Measurements from ENCODE around the gene AP1B1.
"Not testable (repeated sequence)": the region's sequence is repeated elsewhere in the genome, so short reads cannot be mapped to it uniquely, and the experiment has no call there.

The AP1B1 gene

DNA sequence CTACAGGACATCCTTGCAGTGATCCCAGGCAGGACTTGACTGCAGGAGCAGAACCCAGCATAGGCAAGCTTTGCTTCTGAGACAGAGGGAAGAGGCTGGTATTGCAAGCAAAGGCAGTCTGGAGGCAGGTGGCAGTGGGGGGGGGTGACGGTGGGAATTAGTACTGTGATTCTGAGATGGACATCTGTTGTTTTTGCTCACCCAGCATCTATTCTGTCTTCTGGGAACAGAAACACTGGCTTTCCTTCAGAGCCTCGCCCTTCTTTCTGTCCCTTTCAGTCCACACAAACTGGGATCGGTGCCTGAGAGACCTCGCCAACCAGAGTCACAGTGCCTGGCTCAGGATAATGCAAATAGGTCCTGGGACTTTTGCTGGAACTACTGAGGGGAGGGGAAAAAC is 41.7 kb downstream of the AP1B1 start:
- no peaks in the 10 kb centered on the region for H3K9me3 Mint-ChIP-seq (ENCODE audit: low read depth)
- H3K27me3 Mint-ChIP-seq, result no peaks in the 10 kb centered on the region
- no peak overlapping the region for H3K27ac Mint-ChIP-seq
- H3K36me3 Mint-ChIP-seq, result peaks cover 4% of the 10 kb centered on the region
- no peaks in the 10 kb centered on the region for H3K4me1 Mint-ChIP-seq (ENCODE audit: low read depth)
- H3K4me3 Mint-ChIP-seq, result no peak overlapping the region

DNA sequence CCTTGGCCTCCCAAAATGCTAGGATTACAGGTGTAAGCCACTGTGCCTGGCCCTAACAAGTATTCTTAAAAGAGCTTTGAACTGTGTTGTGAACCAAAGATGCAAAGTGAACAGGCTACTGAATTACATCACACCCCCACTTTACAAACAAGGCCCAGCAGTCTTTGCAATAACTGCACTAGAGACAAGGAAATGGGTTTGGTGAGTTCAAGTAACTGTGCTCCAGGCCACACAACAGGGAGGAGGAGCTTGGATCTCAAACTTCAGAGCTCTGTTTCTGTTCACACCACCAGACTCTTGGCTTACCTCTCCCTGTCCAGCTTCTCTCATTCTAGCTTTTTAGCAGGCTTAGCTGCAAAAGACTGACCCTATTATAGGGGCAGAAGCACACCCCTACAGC is 42.4 kb downstream of the AP1B1 start:
- Mint-ChIP-seq H3K9me3 (ENCODE audit: low read depth) (no peaks in the 10 kb centered on the region), H3K4me3 (no peak overlapping the region), H3K4me1 (ENCODE audit: low read depth) (no peaks in the 10 kb centered on the region), H3K27ac (no peak overlapping the region), H3K27me3 (no peaks in the 10 kb centered on the region), H3K36me3 (peaks cover 4% of the 10 kb centered on the region)

DNA sequence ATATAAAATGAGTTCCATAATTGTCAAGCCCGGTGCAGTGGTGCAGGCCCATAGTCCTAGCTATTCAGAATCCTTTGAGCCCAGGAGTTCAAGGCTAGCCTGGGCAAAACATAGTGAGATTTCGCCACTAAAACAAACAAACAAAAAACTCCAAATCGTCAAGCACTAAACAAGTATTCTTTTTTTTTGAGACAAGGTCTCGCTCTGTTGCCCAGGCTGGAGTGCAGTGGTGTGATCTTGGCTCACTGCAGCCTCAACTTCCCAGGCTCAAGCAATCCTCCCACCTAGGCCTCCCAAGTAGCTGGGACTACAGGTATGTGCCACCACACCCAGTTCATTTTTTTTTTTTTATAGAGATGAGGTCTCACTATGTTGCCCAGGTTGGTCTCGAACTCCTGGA is 43.5 kb downstream of the AP1B1 start:
- H3K4me1 Mint-ChIP-seq (ENCODE audit: low read depth); H3K27ac Mint-ChIP-seq; H3K4me3 Mint-ChIP-seq; H3K36me3 Mint-ChIP-seq; H3K9me3 Mint-ChIP-seq (ENCODE audit: low read depth); H3K27me3 Mint-ChIP-seq: not testable (repeated sequence)

DNA sequence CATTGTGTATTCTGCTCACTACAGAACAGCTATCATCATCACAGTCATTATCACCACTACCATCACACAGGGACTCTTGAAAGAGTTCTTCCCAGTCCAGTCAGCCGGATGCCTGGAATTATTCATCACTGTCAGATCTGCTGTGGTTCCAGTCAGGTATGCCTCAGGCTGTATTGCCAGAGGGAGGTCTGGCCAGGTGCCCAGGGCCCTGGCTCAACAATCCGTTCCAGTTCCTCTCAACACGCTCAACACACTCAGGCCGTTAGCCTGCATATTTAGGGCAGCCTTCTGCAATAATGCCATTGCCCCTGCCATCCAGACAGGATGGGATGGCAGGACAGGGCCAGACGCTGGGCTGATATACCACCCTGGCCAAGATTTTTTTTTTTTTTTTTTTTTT is 44.2 kb downstream of the AP1B1 start:
- H3K9me3 Mint-ChIP-seq (ENCODE audit: low read depth), result no peaks in the 10 kb centered on the region
- H3K4me1 Mint-ChIP-seq (ENCODE audit: low read depth), result no peaks in the 10 kb centered on the region
- H3K4me3 Mint-ChIP-seq, result no peak overlapping the region
- H3K27ac Mint-ChIP-seq, result no peak overlapping the region
- H3K27me3 Mint-ChIP-seq, result no peaks in the 10 kb centered on the region
- H3K36me3 Mint-ChIP-seq, result peaks cover 4% of the 10 kb centered on the region

DNA sequence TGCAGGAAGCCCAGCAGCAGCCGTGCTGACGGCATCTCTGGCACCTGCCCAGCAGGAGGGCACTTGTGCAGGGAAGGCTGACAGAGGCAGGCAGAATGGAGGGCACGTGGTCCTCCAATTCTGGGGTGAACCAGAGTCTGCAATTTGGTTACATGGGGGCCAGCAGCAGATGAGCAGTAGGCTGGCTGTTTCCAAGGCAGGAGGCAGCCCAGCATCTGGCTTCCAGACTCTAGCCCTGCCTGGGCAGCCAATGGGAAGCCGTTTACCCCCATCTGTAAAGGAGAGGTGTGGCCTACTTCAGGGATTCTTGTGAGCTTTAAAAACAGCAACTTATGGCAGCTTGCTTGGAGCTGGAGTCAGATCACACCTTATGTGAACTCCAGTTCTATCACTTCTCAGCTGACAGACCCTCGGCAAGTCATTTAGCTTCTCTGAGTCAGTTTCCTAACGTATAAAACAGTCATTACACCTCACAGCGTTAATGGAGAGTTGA is 45.0 kb downstream of the AP1B1 start:
- Mint-ChIP-seq H3K27me3 (no peaks in the 10 kb centered on the region), H3K4me3 (no peak overlapping the region), H3K36me3 (peaks cover 2% of the 10 kb centered on the region), H3K4me1 (ENCODE audit: low read depth) (no peaks in the 10 kb centered on the region), H3K9me3 (ENCODE audit: low read depth) (no peaks in the 10 kb centered on the region), H3K27ac (no peak overlapping the region)

DNA sequence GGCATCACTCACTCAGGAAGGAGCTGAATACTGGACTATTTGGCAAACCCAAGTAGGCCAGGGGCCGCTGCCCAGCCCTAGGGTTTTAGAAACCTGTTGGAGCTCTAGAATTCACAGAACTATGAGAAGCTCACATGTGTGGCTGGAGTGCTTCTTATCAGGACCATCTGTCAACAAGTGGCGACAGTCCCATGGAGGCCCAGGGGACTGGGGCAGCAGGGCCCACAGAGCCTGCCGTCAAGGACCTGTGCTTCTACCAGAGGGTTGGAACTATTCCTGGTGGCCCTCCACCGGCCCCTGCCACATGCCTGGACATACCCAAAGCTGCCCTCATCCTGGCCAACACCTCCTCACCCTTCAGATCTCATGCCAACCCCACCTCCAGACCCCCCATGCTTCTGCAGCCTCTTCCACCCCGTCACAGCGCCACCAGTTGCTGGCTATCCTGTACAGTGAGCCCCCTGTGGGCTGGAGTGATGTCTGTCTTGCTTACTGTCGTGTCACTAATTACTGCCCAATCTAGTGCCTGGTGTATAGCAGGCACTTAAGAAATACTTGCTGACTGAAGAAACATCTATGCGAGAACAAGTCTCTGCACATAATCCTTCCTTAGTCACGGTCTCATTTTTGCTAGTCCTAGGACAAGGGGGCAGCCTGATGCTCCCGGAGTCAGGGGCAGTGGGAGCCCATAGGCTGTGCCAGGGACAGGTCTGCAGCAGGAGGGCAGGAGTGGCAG is 45.6 kb downstream of the AP1B1 start:
- Mint-ChIP-seq H3K9me3 (ENCODE audit: low read depth) (no peaks in the 10 kb centered on the region), H3K27ac (no peak overlapping the region), H3K36me3 (peaks cover 2% of the 10 kb centered on the region), H3K4me1 (ENCODE audit: low read depth) (no peaks in the 10 kb centered on the region), H3K27me3 (no peaks in the 10 kb centered on the region), H3K4me3 (no peak overlapping the region)

DNA sequence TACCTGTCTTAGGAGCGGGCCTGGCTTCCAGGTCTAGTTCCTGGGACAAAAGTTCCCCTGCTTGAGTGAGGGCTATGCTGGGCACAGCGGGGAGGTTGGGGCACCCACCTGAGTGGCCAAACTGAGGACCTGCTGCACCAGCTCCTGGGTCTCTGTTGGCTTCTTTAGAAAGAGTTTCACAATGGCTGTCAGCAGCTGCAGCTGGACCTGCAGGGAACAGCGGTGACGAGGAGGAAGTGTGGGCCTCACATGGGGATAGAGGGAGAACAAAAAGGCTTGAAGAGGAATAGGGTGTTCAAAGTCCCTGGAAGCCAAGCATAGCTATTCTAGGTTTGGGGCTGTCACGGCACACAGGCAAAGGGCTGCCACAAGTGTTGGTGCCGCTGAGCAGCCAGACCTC is 46.2 kb downstream of the AP1B1 start:
- peaks cover 2% of the 10 kb centered on the region for H3K36me3 Mint-ChIP-seq
- no peak overlapping the region for H3K4me3 Mint-ChIP-seq
- no peaks in the 10 kb centered on the region for H3K27me3 Mint-ChIP-seq
- H3K4me1 Mint-ChIP-seq (ENCODE audit: low read depth), result no peaks in the 10 kb centered on the region
- no peaks in the 10 kb centered on the region for H3K9me3 Mint-ChIP-seq (ENCODE audit: low read depth)
- no peak overlapping the region for H3K27ac Mint-ChIP-seq

DNA sequence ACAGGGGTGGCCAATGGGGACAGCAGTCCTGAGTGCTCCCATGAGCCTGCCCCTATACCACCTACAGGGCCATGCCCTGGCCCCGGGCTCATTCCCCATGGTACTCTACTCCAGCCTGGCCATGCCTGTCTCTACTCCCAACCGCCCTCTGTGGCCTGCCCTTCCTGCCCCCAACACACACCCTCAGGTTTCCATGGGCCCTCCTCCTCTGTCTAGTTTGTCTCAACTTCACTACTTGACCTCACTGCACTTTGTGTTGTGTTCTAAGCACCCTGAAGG is 46.6 kb downstream of the AP1B1 start:
- H3K36me3 Mint-ChIP-seq, result peaks cover 5% of the 10 kb centered on the region
- no peak overlapping the region for H3K27ac Mint-ChIP-seq
- H3K9me3 Mint-ChIP-seq (ENCODE audit: low read depth), result no peaks in the 10 kb centered on the region
- H3K27me3 Mint-ChIP-seq, result no peaks in the 10 kb centered on the region
- H3K4me3 Mint-ChIP-seq, result no peak overlapping the region
- no peaks in the 10 kb centered on the region for H3K4me1 Mint-ChIP-seq (ENCODE audit: low read depth)

DNA sequence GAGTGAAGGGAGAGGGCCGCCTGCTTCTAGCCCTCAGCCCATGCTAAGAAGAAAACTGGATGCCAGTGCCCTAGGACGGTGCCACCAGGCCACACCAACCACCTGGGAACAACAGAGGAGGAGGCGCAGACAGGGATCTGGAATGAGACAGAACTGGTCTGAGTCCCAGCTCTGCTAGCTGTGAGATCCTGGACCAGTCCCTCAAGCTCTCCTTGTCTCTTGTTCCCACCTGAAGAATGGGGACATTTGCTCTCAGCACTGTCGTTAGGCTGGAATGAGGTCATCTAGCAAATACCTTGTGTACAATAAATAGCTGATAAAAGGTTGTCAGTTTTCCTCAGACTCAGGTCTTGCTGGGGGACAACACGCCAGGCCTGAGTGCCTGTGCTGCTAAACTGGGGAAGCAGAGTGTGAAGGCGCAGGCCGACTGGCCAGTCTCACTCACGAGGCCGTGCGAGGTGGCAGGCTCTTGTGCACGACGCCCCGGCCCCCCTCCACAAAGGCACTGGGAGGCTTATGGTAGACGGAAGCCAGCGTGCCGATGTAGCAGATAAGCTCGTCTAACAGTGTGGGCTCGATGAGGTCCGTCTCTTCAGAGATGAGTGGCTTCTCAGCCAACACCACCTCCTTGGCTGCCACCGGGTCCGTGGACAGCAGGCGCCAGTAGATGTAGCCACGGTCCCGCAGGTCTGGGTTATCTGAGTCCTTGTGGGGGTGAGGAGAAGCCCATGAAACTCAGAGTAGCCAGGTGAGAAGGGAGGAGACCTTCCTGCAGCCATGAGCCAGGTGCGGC is 47.1 kb downstream of the AP1B1 start:
- Mint-ChIP-seq H3K36me3 (peaks cover 5% of the 10 kb centered on the region), H3K27ac (no peak overlapping the region), H3K4me3 (no peak overlapping the region), H3K27me3 (no peaks in the 10 kb centered on the region), H3K9me3 (ENCODE audit: low read depth) (no peaks in the 10 kb centered on the region), H3K4me1 (ENCODE audit: low read depth) (no peaks in the 10 kb centered on the region)

DNA sequence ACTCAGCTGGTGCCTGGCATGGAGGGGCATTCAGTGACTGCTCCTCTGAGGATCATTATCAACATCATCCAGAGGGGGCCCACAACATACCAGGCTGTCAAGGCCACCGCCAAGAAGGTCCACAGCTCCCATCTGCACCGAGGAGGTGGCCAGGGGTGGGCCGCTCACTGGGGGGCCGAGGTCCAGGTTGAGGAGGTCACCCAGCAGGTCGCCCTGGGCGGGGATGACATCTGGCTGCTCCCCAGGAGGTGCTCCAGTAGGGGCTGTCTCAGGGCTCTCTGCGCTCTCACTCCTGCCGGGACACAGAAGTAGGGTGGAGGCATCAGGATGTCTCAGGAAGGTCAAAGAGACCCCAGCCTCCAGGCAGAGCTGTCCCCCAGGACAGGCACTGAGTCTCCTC is 47.8 kb downstream of the AP1B1 start:
- H3K27me3 Mint-ChIP-seq, result no peaks in the 10 kb centered on the region
- H3K27ac Mint-ChIP-seq, result no peak overlapping the region
- H3K9me3 Mint-ChIP-seq (ENCODE audit: low read depth), result no peaks in the 10 kb centered on the region
- H3K4me1 Mint-ChIP-seq (ENCODE audit: low read depth), result no peaks in the 10 kb centered on the region
- H3K36me3 Mint-ChIP-seq, result peaks cover 5% of the 10 kb centered on the region
- H3K4me3 Mint-ChIP-seq, result no peak overlapping the region

DNA sequence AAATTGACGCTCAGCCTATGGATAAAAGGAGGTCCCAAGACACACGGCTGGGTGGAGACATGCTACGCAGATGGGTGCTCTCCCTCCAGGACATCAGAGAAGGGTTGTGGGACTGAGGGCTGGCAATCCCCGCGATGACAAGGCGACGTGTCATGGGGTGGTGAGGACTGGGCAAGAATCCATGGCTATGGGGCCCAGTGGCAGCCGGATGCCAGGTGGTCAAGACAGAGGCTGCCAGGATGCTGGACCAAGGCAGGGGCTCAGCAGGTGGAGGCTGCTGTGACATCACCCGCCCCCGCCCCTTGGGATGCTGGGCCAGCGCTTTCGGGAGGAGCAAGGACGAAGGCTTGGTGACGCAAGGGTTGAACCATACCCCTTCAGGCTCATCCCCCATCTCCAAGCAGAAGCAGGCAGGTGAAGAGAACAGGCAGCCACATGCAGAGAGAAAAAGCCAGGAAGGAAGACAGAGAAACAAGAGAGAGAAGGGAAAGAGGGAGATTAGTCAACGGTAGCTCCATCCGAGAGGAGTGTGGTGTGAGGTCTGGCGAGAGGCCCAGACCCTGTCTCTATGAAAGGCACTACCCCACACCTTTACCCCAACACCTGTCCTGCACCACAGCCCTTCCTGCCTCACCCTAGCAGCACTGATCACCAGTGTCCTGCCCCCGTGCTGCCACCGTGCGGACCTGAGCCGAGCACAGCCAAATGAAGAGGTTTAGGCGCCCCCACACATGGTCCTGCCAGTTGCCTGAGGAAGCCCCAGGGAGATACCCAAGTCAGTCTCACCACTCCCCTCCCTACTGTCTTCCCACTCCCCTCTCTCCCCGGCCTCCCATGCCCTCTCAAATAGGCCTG is 48.8 kb downstream of the AP1B1 start:
- H3K27ac Mint-ChIP-seq, result no peak overlapping the region
- H3K9me3 Mint-ChIP-seq (ENCODE audit: low read depth), result no peaks in the 10 kb centered on the region
- H3K27me3 Mint-ChIP-seq, result no peaks in the 10 kb centered on the region
- H3K36me3 Mint-ChIP-seq, result peaks cover 5% of the 10 kb centered on the region
- H3K4me1 Mint-ChIP-seq (ENCODE audit: low read depth), result no peaks in the 10 kb centered on the region
- no peak overlapping the region for H3K4me3 Mint-ChIP-seq

DNA sequence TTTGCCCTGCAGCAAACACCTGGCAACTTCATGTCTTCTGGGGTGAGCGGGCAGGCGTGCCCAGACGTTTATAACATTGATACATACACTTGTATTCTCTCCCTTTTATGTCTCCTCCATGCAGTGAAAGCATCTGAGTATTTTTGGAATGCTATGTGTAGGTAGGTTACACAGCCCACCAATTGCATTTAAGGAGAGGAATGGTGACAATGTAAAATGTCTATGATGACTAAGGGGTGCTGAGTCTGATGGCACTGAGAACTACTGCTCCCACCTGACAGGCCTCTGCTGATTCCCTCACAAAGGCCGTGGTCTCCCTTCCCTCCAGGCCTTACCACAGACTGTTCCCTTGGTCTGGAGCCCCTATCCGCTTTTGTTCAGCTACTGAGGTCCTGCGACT is 50.0 kb downstream of the AP1B1 start:
- H3K4me3 Mint-ChIP-seq, result no peak overlapping the region
- no peaks in the 10 kb centered on the region for H3K27me3 Mint-ChIP-seq

DNA sequence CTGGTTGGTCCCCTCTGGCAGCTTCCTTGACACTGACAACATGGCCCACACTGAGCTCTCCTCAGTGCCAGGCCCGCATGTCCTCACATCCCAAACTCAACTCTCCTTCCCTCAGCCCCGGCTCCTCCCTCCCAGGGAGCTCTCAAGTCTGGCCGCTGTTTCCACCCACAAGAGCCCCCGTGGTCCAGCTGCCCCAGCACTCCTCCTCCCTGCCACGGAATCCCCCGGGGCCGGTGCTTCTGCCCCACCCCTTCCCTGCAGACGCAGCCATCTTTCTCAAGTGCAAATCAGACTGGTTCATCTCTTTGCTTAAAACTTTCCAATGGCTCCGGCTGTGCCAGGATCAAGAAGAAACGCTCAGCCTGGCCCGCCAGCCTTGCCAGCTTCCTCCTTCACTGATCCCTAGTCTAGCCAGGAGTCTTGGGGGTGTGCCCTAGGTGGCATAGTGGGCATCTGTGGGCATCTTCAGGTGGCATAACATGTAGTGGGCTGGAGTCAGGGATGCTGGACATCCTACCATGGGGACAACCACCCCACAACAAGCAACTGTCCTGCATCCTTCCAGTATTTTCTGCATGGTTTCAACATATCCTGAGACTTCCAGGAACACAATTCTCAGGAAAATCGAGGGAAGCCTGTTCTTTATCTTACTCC is 50.6 kb downstream of the AP1B1 start:
- Mint-ChIP-seq H3K36me3 (peaks cover 5% of the 10 kb centered on the region), H3K9me3 (ENCODE audit: low read depth) (no peaks in the 10 kb centered on the region), H3K27ac (no peak overlapping the region), H3K4me3 (no peak overlapping the region), H3K4me1 (ENCODE audit: low read depth) (no peaks in the 10 kb centered on the region), H3K27me3 (no peaks in the 10 kb centered on the region)

More for the DNA sequence above, 50.0 kb downstream of the AP1B1 start:
- Mint-ChIP-seq H3K27ac (no peak overlapping the region), H3K9me3 (ENCODE audit: low read depth) (no peaks in the 10 kb centered on the region), H3K36me3 (peaks cover 5% of the 10 kb centered on the region), H3K4me1 (ENCODE audit: low read depth) (no peaks in the 10 kb centered on the region)

DNA sequence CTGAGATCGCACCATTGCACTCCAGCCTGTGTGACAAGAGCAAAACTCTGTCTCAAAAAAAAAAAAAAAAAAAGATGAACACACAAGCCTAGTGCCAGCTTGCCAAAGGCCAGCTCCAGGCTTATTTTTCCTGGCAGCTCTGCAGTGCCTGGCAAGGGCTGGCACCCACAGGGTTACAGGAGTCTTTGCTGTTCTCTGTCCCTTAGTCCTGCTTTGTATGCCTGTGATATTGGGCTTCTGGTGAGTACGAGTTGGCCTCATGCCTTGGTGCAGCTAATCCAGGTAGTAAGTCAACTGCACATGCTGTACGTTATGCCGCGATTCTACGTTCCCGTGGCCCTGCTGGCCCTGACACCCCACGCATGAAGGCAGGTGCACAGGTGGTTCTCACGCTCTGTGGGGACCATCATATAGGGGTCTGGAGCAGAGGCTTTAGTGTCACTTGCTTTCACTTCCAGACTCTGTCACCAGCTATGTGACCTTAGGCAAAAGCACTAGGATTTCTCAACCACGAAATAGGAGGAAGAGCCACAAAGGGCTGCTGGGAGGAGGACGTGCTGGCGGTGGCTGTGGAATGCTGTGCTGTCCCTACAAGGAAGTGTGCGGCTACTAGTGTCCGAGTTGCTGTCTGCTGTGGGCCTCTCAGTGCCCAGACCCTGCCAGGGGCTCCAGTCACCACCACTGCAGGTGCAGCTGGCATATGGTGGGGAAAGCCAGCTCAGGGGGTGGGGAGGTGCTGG is 51.4 kb downstream of the AP1B1 start:
- H3K27ac Mint-ChIP-seq, result no peak overlapping the region
- H3K9me3 Mint-ChIP-seq (ENCODE audit: low read depth), result no peaks in the 10 kb centered on the region
- no peaks in the 10 kb centered on the region for H3K4me1 Mint-ChIP-seq (ENCODE audit: low read depth)
- H3K4me3 Mint-ChIP-seq, result no peak overlapping the region
- peaks cover 3% of the 10 kb centered on the region for H3K36me3 Mint-ChIP-seq
- H3K27me3 Mint-ChIP-seq, result no peaks in the 10 kb centered on the region
